ENCODE data around the gene KRTAP10-4. TPM values are rescaled to one million over a fixed set of nuclear protein-coding genes. Genes with fewer than 3 reads are reported as not detected.

Gene KRTAP10-4
- total and polyA plus RNA-seq, 2 experiments from 2014 or later: not detected

DNA sequence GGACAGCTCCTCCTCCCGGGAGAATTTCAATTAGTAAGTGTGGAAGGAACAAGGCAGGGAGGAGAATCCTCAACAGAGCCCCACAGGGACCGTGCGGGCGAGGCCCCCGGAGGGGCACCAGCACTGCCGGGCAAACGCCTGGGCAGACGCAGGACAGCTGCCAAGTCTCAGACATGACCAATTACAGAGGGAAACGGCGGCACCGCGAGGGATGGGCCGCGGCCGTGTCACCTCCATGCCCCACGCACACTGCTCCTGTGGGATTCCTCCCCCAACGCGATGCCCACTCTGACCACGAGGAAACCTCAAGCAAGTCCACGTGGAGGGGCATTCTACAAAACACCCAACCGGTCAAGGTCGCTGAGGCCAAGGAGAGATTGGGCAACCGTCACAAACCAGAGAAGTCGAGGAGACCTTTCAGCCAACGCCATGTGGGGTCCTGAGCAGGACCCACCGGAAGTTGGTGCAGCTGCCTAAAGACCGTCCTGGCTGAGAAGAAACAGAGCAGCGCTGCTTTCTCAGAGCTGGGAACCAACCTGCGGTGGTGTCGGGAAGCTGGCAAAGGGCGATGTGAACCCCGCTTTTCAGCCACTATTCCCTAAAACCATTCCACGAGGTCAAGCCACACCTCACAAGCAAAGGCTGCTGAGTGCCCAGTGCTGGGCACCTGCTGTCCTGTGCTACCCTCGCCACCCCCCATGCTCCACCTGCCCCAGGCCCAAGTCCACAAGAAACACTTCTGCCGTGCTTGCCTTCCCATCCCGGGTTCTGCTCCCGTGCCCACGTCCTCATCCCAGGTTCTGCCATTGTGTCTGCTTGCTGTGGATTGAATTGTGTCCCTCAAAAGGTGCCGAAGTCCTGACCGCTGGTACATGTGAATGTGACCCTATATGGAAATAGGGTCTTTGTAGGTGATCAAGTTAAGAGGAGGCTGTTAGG is 1.4 kb upstream of the KRTAP10-4 start:
- H2AFZ ChIP-seq: no peak overlapping the region
- no peaks in the 10 kb centered on the region for H3K27me3 ChIP-seq
- WGBS (ENCODE audit: low lambda C conversion rate, missing lambda C conversion rate): 94% methylated on average over 40 of the region's 40 CpGs
- no peaks in the 10 kb centered on the region for H3K79me2 ChIP-seq
- no peak for DNase-seq (ENCODE audit: low spot score)
- no peaks in the 10 kb centered on the region for H3K36me3 ChIP-seq (replicated peaks; ENCODE audit: insufficient read depth, low read depth)
- H3K9me2 ChIP-seq (replicated peaks; ENCODE audit: insufficient read depth): no peaks in the 10 kb centered on the region
- no peaks in the 10 kb centered on the region for H4K20me1 ChIP-seq (ENCODE audit: insufficient read depth, poor library complexity, severe bottlenecking)
- no peaks in the 10 kb centered on the region for H3K9me3 ChIP-seq (ENCODE audit: low read depth)
- H3K4me2 ChIP-seq: no peak overlapping the region
- H3K4me3 ChIP-seq: no peak overlapping the region
- TF ChIP-seq, protein P1, sequence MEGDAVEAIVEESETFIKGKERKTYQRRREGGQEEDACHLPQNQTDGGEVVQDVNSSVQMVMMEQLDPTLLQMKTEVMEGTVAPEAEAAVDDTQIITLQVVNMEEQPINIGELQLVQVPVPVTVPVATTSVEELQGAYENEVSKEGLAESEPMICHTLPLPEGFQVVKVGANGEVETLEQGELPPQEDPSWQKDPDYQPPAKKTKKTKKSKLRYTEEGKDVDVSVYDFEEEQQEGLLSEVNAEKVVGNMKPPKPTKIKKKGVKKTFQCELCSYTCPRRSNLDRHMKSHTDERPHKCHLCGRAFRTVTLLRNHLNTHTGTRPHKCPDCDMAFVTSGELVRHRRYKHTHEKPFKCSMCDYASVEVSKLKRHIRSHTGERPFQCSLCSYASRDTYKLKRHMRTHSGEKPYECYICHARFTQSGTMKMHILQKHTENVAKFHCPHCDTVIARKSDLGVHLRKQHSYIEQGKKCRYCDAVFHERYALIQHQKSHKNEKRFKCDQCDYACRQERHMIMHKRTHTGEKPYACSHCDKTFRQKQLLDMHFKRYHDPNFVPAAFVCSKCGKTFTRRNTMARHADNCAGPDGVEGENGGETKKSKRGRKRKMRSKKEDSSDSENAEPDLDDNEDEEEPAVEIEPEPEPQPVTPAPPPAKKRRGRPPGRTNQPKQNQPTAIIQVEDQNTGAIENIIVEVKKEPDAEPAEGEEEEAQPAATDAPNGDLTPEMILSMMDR (IDR thresholded peaks at IDR 0.05; ENCODE audit: poor library complexity): no peak
- no peak for TF ChIP-seq EZH2 (IDR thresholded peaks at IDR 0.05; ENCODE audit: borderline replicate concordance)
- H3K27ac ChIP-seq: no peak overlapping the region
- peaks cover 3% of the 10 kb centered on the region for H3K4me1 ChIP-seq (ENCODE audit: insufficient read depth)

GRCh38 chr21:44572959-44573583 is 458 bp upstream of the KRTAP10-4 start:
- WGBS (ENCODE audit: low lambda C conversion rate, missing lambda C conversion rate): 89% methylated on average over 15 of the region's 15 CpGs
- Histone ChIP-seq H3K27ac (no peak overlapping the region), H4K20me1 (ENCODE audit: insufficient read depth, poor library complexity, severe bottlenecking) (no peaks in the 10 kb centered on the region), H2AFZ (no peak overlapping the region), H3K4me2 (no peak overlapping the region), H3K27me3 (no peaks in the 10 kb centered on the region), H3K36me3 (replicated peaks; ENCODE audit: insufficient read depth, low read depth) (no peaks in the 10 kb centered on the region), H3K9me3 (ENCODE audit: low read depth) (no peaks in the 10 kb centered on the region), H3K9me2 (replicated peaks; ENCODE audit: insufficient read depth) (no peaks in the 10 kb centered on the region), H3K4me1 (ENCODE audit: insufficient read depth) (peaks cover 3% of the 10 kb centered on the region), H3K4me3 (no peak overlapping the region), H3K79me2 (no peaks in the 10 kb centered on the region)
- no peak for TF ChIP-seq EZH2phosphoT487 (IDR thresholded peaks at IDR 0.05; ENCODE audit: low read depth, severe bottlenecking, unreplicated experiment)
- no peak for DNase-seq (ENCODE audit: low spot score)

DNA sequence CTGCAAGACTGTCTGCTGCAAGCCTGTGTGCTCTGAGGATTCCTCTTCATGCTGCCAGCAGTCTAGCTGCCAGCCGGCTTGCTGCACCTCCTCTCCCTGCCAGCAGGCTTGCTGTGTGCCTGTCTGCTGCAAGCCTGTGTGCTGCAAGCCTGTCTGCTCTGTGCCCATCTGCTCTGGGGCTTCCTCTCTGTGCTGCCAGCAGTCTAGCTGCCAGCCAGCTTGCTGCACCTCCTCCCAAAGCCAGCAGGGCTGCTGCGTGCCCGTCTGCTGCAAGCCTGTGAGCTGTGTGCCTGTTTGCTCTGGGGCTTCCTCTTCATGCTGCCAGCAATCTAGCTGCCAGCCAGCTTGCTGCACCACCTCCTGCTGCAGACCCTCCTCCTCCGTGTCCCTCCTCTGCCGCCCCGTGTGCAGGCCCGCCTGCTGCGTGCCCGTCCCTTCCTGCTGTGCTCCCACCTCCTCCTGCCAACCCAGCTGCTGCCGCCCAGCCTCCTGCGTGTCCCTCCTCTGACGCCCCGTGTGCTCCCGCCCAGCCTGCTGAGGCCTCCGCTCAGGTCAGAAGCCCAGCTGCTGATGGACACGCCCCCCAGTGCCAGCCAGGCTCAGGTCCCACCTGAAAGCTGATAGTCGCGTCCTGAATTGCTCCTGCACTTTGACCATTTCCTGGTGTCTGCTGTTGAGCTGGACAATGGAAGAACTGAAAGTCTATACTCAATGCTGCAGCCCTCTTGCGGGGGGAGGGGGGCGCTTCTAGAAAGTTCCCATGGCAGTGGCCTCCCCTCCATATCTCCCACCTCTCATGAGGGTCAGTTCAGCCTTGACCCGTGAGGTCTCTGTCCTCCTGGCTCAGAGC is 1.2 kb downstream of the KRTAP10-4 start:
- H4K20me1 ChIP-seq (ENCODE audit: insufficient read depth, poor library complexity, severe bottlenecking): no peaks in the 10 kb centered on the region
- H3K4me1 ChIP-seq (ENCODE audit: insufficient read depth): peaks cover 3% of the 10 kb centered on the region
- H3K27me3 ChIP-seq: no peaks in the 10 kb centered on the region
- no peak overlapping the region for H3K4me2 ChIP-seq
- no peak overlapping the region for H3K27ac ChIP-seq
- no peak overlapping the region for H2AFZ ChIP-seq
- no peak overlapping the region for H3K4me3 ChIP-seq
- no peaks in the 10 kb centered on the region for H3K9me3 ChIP-seq (ENCODE audit: low read depth)
- H3K9me2 ChIP-seq (replicated peaks; ENCODE audit: insufficient read depth): no peaks in the 10 kb centered on the region
- H3K79me2 ChIP-seq: no peaks in the 10 kb centered on the region
- no peaks in the 10 kb centered on the region for H3K36me3 ChIP-seq (replicated peaks; ENCODE audit: insufficient read depth, low read depth)
- DNase-seq (ENCODE audit: low spot score): peak; percentile 67
- 77% methylated on average over 21 of the region's 21 CpGs for WGBS (ENCODE audit: low lambda C conversion rate, missing lambda C conversion rate)
- TF ChIP-seq, protein P1 (IDR thresholded peaks at IDR 0.05; ENCODE audit: poor library complexity): no peak
- TF ChIP-seq EZH2 (IDR thresholded peaks at IDR 0.05; ENCODE audit: borderline replicate concordance) (no peak), EZH2phosphoT487 (IDR thresholded peaks at IDR 0.05; ENCODE audit: low read depth, severe bottlenecking, unreplicated experiment) (no peak)
